22Rv1 (cell line): Measurements from ENCODE around the gene SYNE2.

Experiments
- CTCF ChIP-seq: fragments of 450-650 bp; IDR thresholded peaks from 2 replicates; pipeline ENCODE4 v1.5.1; 2017; ENCODE audit warnings: mild to moderate bottlenecking
- ZFX ChIP-seq: fragments of 450-650 bp; IDR thresholded peaks from 2 replicates; pipeline ENCODE4 v1.6.1; 2017; ENCODE audit warnings: antibody characterized with exemption, borderline replicate concordance

GRCh38 chr14:64026600-64026999 is 173.8 kb downstream of the SYNE2 start:
- no peak for TF ChIP-seq CTCF
- no peak for TF ChIP-seq ZFX
